ENCODE data around the gene CNBD2.
A peak's percentile ranks its signal among the peaks of the same experiment; 100 is the strongest.
"Not testable (repeated sequence)": the region's sequence is repeated elsewhere in the genome, so short reads cannot be mapped to it uniquely, and the experiment has no call there.

Gene CNBD2

GRCh38 chr20:35975576-35976373 is 7.4 kb downstream of the CNBD2 start:
- no peak for DNase-seq (ENCODE audit: low spot score)

GRCh38 chr20:35978041-35978513 is 9.7 kb downstream of the CNBD2 start:
- no peak for DNase-seq (ENCODE audit: low spot score)

- DNase-seq (ENCODE audit: low spot score): no peak
Measured at GRCh38 chr20:35979544-35979943, 11.2 kb downstream of the CNBD2 start.

GRCh38 chr20:35981969-35982368 is 13.6 kb downstream of the CNBD2 start:
- no peak for DNase-seq (ENCODE audit: low spot score)

- no peak for DNase-seq (ENCODE audit: low spot score)
Measured at GRCh38 chr20:35984382-35984781, 16.0 kb downstream of the CNBD2 start.

- DNase-seq (ENCODE audit: low spot score): no peak
Measured at GRCh38 chr20:35985806-35986205, 17.4 kb downstream of the CNBD2 start.

- DNase-seq (ENCODE audit: low spot score): no peak
Measured at GRCh38 chr20:35988910-35989463, 20.6 kb downstream of the CNBD2 start.

GRCh38 chr20:35991142-35991771 is 22.9 kb downstream of the CNBD2 start:
- peak; percentile 56 for DNase-seq (ENCODE audit: low spot score)

GRCh38 chr20:35992713-35993335 is 24.4 kb downstream of the CNBD2 start:
- peak; percentile 86 for DNase-seq (ENCODE audit: low spot score)

- peak; percentile 84 for DNase-seq (ENCODE audit: low spot score)
Measured at GRCh38 chr20:35994994-35995453, 26.6 kb downstream of the CNBD2 start.

GRCh38 chr20:35996492-35996891 is 28.1 kb downstream of the CNBD2 start:
- not testable (repeated sequence) for DNase-seq (ENCODE audit: low spot score)

- not testable (repeated sequence) for DNase-seq (ENCODE audit: low spot score)
Measured at GRCh38 chr20:36001331-36001730, 32.9 kb downstream of the CNBD2 start.

- no peak for DNase-seq (ENCODE audit: low spot score)
Measured at GRCh38 chr20:36002855-36003254, 34.5 kb downstream of the CNBD2 start.

- DNase-seq (ENCODE audit: low spot score): no peak
Measured at GRCh38 chr20:36004045-36004444, 35.7 kb downstream of the CNBD2 start.

- DNase-seq (ENCODE audit: low spot score): no peak
Measured at GRCh38 chr20:36008461-36009035, 40.2 kb downstream of the CNBD2 start.

- no peak for DNase-seq (ENCODE audit: low spot score)
Measured at GRCh38 chr20:36010076-36010475, 41.7 kb downstream of the CNBD2 start.

- DNase-seq (ENCODE audit: low spot score): no peak
Measured at GRCh38 chr20:36010825-36011224, 42.4 kb downstream of the CNBD2 start.

GRCh38 chr20:36015806-36016403 is 47.5 kb downstream of the CNBD2 start:
- no peak for DNase-seq (ENCODE audit: low spot score)

- DNase-seq (ENCODE audit: low spot score): peak; percentile 65
Measured at GRCh38 chr20:36017048-36017951, 48.9 kb downstream of the CNBD2 start.

GRCh38 chr20:36018208-36018988 is 50.0 kb downstream of the CNBD2 start:
- no peak for DNase-seq (ENCODE audit: low spot score)
